Nephron progenitor cell (in vitro differentiated cells): ENCODE measurements around the gene LHX2.
"Not testable (repeated sequence)": the region's sequence is repeated elsewhere in the genome, so short reads cannot be mapped to it uniquely, and the experiment has no call there.

Source experiments
- DNase-seq: peaks from one replicate; pipeline ENCODE4 v3.0.0; 2021
- H3K27ac Mint-ChIP-seq: 2 replicates; pipeline ENCODE4 v1.8.0; 2021; ENCODE audit warnings: mild to moderate bottlenecking, moderate library complexity, mixed read lengths
- H3K27me3 Mint-ChIP-seq: 2 replicates; pipeline ENCODE4 v1.8.0; 2021; ENCODE audit warnings: mild to moderate bottlenecking, low read depth, mixed read lengths; ENCODE audit not compliant: poor library complexity
- H3K36me3 Mint-ChIP-seq: 2 replicates; pipeline ENCODE4 v1.8.0; 2021; ENCODE audit warnings: low read depth, mixed read lengths
- H3K4me1 Mint-ChIP-seq: 2 replicates; pipeline ENCODE4 v1.8.0; 2021; ENCODE audit warnings: mixed read lengths
- H3K4me3 Mint-ChIP-seq: 2 replicates; pipeline ENCODE4 v1.8.0; 2021; ENCODE audit warnings: mild to moderate bottlenecking, moderate library complexity, mixed read lengths
- H3K9me3 Mint-ChIP-seq: 2 replicates; pipeline ENCODE4 v1.8.0; 2021; ENCODE audit warnings: mild to moderate bottlenecking, moderate library complexity, mixed read lengths
- CTCF ChIP-seq: fragments of 200-600 bp; sonication (generic); IDR thresholded peaks from 2 replicates; pipeline ENCODE4 v1.5.0; 2021; ENCODE audit warnings: antibody characterized with exemption

LHX2 gene

GRCh38 chr9:123973590-123974223 lies 37.9 kb upstream of the LHX2 start:
- no peaks in the 10 kb centered on the region for H3K4me1 Mint-ChIP-seq
- no peak overlapping the region for H3K4me3 Mint-ChIP-seq
- no peaks in the 10 kb centered on the region for H3K9me3 Mint-ChIP-seq
- peaks cover 7% of the 10 kb centered on the region for H3K27me3 Mint-ChIP-seq
- DNase-seq = no peak
- no peak for TF ChIP-seq CTCF
- H3K36me3 Mint-ChIP-seq = no peaks in the 10 kb centered on the region
- H3K27ac Mint-ChIP-seq = no peak overlapping the region

- no peak for TF ChIP-seq CTCF
Observed at GRCh38 chr9:123974471-123974870, 37.1 kb upstream of the LHX2 start.

GRCh38 chr9:123975871-123976270 lies 35.7 kb upstream of the LHX2 start:
- no peaks in the 10 kb centered on the region for H3K4me1 Mint-ChIP-seq
- no peak overlapping the region for H3K27ac Mint-ChIP-seq
- H3K9me3 Mint-ChIP-seq = no peaks in the 10 kb centered on the region
- TF ChIP-seq CTCF = no peak
- DNase-seq = no peak
- H3K4me3 Mint-ChIP-seq = no peak overlapping the region
- H3K36me3 Mint-ChIP-seq = no peaks in the 10 kb centered on the region
- H3K27me3 Mint-ChIP-seq = peaks cover 18% of the 10 kb centered on the region

More at GRCh38 chr9:123974471-123974870, 37.1 kb upstream of the LHX2 start:
- no peak overlapping the region for H3K4me3 Mint-ChIP-seq
- no peak for DNase-seq
- no peaks in the 10 kb centered on the region for H3K9me3 Mint-ChIP-seq
- H3K27me3 Mint-ChIP-seq = peaks cover 14% of the 10 kb centered on the region
- no peak overlapping the region for H3K27ac Mint-ChIP-seq
- no peaks in the 10 kb centered on the region for H3K4me1 Mint-ChIP-seq
- H3K36me3 Mint-ChIP-seq = no peaks in the 10 kb centered on the region

GRCh38 chr9:123976579-123976978 lies 35.0 kb upstream of the LHX2 start:
- not testable (repeated sequence) for H3K27ac Mint-ChIP-seq, H3K36me3 Mint-ChIP-seq, H3K9me3 Mint-ChIP-seq, DNase-seq, H3K4me3 Mint-ChIP-seq, H3K4me1 Mint-ChIP-seq
- H3K27me3 Mint-ChIP-seq = peaks cover 24% of the 10 kb centered on the region

- H3K36me3 Mint-ChIP-seq = no peaks in the 10 kb centered on the region
- H3K27ac Mint-ChIP-seq = no peak overlapping the region
- TF ChIP-seq CTCF = no peak
- no peaks in the 10 kb centered on the region for H3K9me3 Mint-ChIP-seq
- peaks cover 7% of the 10 kb centered on the region for H3K4me1 Mint-ChIP-seq
- no peak overlapping the region for H3K4me3 Mint-ChIP-seq
- peaks cover 31% of the 10 kb centered on the region for H3K27me3 Mint-ChIP-seq
- no peak for DNase-seq
Observed at GRCh38 chr9:123978981-123979380, 32.6 kb upstream of the LHX2 start.

- Mint-ChIP-seq H3K36me3 (no peaks in the 10 kb centered on the region), H3K4me1 (peaks cover 7% of the 10 kb centered on the region), H3K4me3 (no peak overlapping the region), H3K9me3 (no peaks in the 10 kb centered on the region), H3K27ac (no peak overlapping the region), H3K27me3 (peaks cover 41% of the 10 kb centered on the region)
- no peak for DNase-seq
- no peak for TF ChIP-seq CTCF
Observed at GRCh38 chr9:123982535-123982934, 29.0 kb upstream of the LHX2 start.
